GM23338 (cell line): ENCODE measurements around the gene ACVRL1. TPM values are rescaled to one million over a fixed set of nuclear protein-coding genes. Genes with fewer than 3 reads are reported as not detected.

Experiments used
- ATAC-seq: fragments of 200-7000 bp; cut with Tn5 transposase; 3 replicates; pipeline ENCODE4 v1.9.1; 2020
- DNase-seq: peaks from one replicate; pipeline ENCODE4 v3.0.0-alpha.2; 2015; ENCODE audit warnings: low spot score
- H2AFZ ChIP-seq: fragments of 200-600 bp; sonication (generic); 2 replicates; pipeline ENCODE4 v1.8.0; 2016; ENCODE audit warnings: antibody characterized with exemption, mild to moderate bottlenecking, moderate library complexity
- H3F3A ChIP-seq: fragments of 200-600 bp; sonication (generic); replicated peaks from 2 replicates; pipeline ENCODE4 v1.8.0; 2017; ENCODE audit warnings: antibody characterized with exemption, mixed run types, low read depth
- H3K27ac ChIP-seq: fragments of 200-600 bp; sonication (generic); 2 replicates; pipeline ENCODE4 v1.6.1; 2016; ENCODE audit warnings: low read depth
- H3K27me3 ChIP-seq: fragments of 200-600 bp; sonication (generic); 2 replicates; pipeline ENCODE4 v1.8.0; 2016; ENCODE audit warnings: mild to moderate bottlenecking, mixed run types, moderate library complexity; ENCODE audit not compliant: insufficient read depth
- H3K36me3 ChIP-seq: fragments of 200-600 bp; sonication (generic); 2 replicates; pipeline ENCODE4 v1.8.0; 2016; ENCODE audit warnings: mild to moderate bottlenecking; ENCODE audit not compliant: insufficient read depth
- H3K4me1 ChIP-seq: fragments of 200-600 bp; sonication (generic); 2 replicates; pipeline ENCODE4 v1.8.0; 2016; ENCODE audit warnings: mild to moderate bottlenecking, moderate library complexity; ENCODE audit not compliant: insufficient read depth
- H3K4me2 ChIP-seq: fragments of 200-600 bp; sonication (generic); 2 replicates; pipeline ENCODE4 v1.7.1; 2017; ENCODE audit warnings: mixed run types
- H3K4me3 ChIP-seq: fragments of 200-600 bp; sonication (generic); 2 replicates; pipeline ENCODE4 v1.6.1; 2016; ENCODE audit warnings: mixed run types
- H3K79me2 ChIP-seq: fragments of 200-600 bp; sonication (generic); replicated peaks from 2 replicates; pipeline ENCODE4 v1.8.0; 2017; ENCODE audit warnings: mild to moderate bottlenecking; ENCODE audit not compliant: insufficient read depth
- H3K9me2 ChIP-seq: fragments of 200-600 bp; sonication (generic); 2 replicates; pipeline ENCODE4 v1.8.0; 2017; ENCODE audit not compliant: insufficient read depth
- H4K20me1 ChIP-seq: fragments of 200-600 bp; sonication (generic); replicated peaks from 2 replicates; pipeline ENCODE4 v1.8.0; 2017; ENCODE audit warnings: mild to moderate bottlenecking; ENCODE audit not compliant: insufficient read depth
- H3K27ac Mint-ChIP-seq: 2 replicates; pipeline ENCODE4 v1.8.0; 2020; ENCODE audit warnings: inconsistent platforms, mild to moderate bottlenecking, moderate library complexity, mixed read lengths
- H3K27me3 Mint-ChIP-seq: 3 replicates; pipeline ENCODE4 v1.8.0; 2022; ENCODE audit warnings: low read depth, mild to moderate bottlenecking, moderate library complexity, mixed read lengths, inconsistent platforms; ENCODE audit not compliant: insufficient read depth, poor library complexity
- H3K36me3 Mint-ChIP-seq: 3 replicates; pipeline ENCODE4 v1.8.0; 2021; ENCODE audit warnings: low read depth, mild to moderate bottlenecking, inconsistent platforms, moderate library complexity, mixed read lengths
- H3K4me1 Mint-ChIP-seq: 3 replicates; pipeline ENCODE4 v1.8.0; 2020; ENCODE audit warnings: mild to moderate bottlenecking, inconsistent platforms, mixed read lengths
- H3K4me3 Mint-ChIP-seq: 3 replicates; pipeline ENCODE4 v1.8.0; 2021; ENCODE audit warnings: moderate library complexity, mild to moderate bottlenecking, inconsistent platforms, mixed read lengths
- H3K9me3 Mint-ChIP-seq: 3 replicates; pipeline ENCODE4 v1.8.0; 2020; ENCODE audit warnings: moderate library complexity, mild to moderate bottlenecking, inconsistent platforms, mixed read lengths
- JUNB ChIP-seq: IDR thresholded peaks from one replicate; pipeline ENCODE4 v1.6.1; 2016; ENCODE audit warnings: antibody characterized with exemption; ENCODE audit not compliant: unreplicated experiment
- NANOG ChIP-seq: IDR thresholded peaks from 2 replicates; pipeline ENCODE4 v1.6.1; 2016; ENCODE audit warnings: antibody characterized with exemption, borderline replicate concordance
- ZNF114 ChIP-seq: fragments of 250-450 bp; sonication (Bioruptor Pico); IDR thresholded peaks from 2 replicates; pipeline ENCODE4 v1.5.0; 2020; ENCODE audit warnings: mild to moderate bottlenecking, moderate library complexity
- ZNF331 ChIP-seq: fragments of 250-450 bp; sonication (Bioruptor Pico); IDR thresholded peaks from 2 replicates; pipeline ENCODE4 v1.5.0; 2020; ENCODE audit warnings: low read depth, mild to moderate bottlenecking, moderate library complexity
- polyA plus RNA-seq: library from polyadenylated mRNA; unstranded; fragments of >200 nt; fragmentation: Nextera tagmentation; extraction: Ambion mirVana; gene quantifications from 2 replicates; pipeline ENCODE4 v1.2.1, GENCODE V29; 2016
- total RNA-seq: library from RNA; depleted of rRNA; stranded (reverse); fragments of >200 nt; shearing (Covaris generic); gene quantifications from 2 replicates; pipeline ENCODE4 v1.2.3, GENCODE V29; 2014
- TF ChIP-seq, protein P1 (sequence below): fragments of 250-450 bp; sonication (Bioruptor Pico); IDR thresholded peaks from 2 replicates; pipeline ENCODE4 v1.5.0; 2020; ENCODE audit warnings: mild to moderate bottlenecking, moderate library complexity
- TF ChIP-seq, protein P2 (sequence below): IDR thresholded peaks from 2 replicates; pipeline ENCODE4 v1.6.1; 2016; ENCODE audit warnings: antibody characterized with exemption
- TF ChIP-seq, protein P3 (sequence below): IDR thresholded peaks from one replicate; pipeline ENCODE4 v1.6.1; 2018; ENCODE audit warnings: antibody characterized with exemption; ENCODE audit not compliant: unreplicated experiment

Gene ACVRL1
- total and polyA plus RNA-seq, 2 experiments from 2014 or later: 0.28 TPM; not detected in 1

DNA sequence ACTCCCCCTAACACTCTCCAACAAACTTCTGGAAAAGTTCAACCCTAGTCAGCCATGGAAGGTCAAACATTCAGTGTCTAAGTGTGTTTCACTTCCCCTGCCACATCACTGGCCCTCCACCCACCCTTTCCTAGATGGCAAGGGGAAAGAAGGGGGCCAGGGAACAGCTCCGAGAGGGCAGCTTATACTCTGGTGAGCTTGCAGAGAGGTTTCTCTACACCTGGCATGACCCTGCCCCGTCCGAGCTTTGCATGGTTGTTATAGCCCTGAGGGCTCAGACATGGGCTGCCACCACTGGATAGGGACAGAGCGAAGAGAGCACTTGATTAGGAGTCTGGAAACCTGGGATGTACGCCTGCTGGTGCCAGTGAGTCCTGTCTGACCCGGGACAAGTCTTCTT is 4.0 kb downstream of the ACVRL1 start:
- Mint-ChIP-seq H3K4me1 (peaks cover 26% of the 10 kb centered on the region), H3K27me3 (peaks cover 35% of the 10 kb centered on the region), H3K4me3 (no peak overlapping the region), H3K36me3 (no peaks in the 10 kb centered on the region), H3K9me3 (peaks cover 3% of the 10 kb centered on the region; the same call in 1 of the 3 replicates), H3K27ac (no peak overlapping the region)
- H3F3A ChIP-seq: peaks cover 2% of the 10 kb centered on the region
- TF ChIP-seq ZNF114 (CRISPR knock-in tag): no peak
- no peak for TF ChIP-seq ZNF331 (CRISPR knock-in tag)
- TF ChIP-seq, protein P1, sequence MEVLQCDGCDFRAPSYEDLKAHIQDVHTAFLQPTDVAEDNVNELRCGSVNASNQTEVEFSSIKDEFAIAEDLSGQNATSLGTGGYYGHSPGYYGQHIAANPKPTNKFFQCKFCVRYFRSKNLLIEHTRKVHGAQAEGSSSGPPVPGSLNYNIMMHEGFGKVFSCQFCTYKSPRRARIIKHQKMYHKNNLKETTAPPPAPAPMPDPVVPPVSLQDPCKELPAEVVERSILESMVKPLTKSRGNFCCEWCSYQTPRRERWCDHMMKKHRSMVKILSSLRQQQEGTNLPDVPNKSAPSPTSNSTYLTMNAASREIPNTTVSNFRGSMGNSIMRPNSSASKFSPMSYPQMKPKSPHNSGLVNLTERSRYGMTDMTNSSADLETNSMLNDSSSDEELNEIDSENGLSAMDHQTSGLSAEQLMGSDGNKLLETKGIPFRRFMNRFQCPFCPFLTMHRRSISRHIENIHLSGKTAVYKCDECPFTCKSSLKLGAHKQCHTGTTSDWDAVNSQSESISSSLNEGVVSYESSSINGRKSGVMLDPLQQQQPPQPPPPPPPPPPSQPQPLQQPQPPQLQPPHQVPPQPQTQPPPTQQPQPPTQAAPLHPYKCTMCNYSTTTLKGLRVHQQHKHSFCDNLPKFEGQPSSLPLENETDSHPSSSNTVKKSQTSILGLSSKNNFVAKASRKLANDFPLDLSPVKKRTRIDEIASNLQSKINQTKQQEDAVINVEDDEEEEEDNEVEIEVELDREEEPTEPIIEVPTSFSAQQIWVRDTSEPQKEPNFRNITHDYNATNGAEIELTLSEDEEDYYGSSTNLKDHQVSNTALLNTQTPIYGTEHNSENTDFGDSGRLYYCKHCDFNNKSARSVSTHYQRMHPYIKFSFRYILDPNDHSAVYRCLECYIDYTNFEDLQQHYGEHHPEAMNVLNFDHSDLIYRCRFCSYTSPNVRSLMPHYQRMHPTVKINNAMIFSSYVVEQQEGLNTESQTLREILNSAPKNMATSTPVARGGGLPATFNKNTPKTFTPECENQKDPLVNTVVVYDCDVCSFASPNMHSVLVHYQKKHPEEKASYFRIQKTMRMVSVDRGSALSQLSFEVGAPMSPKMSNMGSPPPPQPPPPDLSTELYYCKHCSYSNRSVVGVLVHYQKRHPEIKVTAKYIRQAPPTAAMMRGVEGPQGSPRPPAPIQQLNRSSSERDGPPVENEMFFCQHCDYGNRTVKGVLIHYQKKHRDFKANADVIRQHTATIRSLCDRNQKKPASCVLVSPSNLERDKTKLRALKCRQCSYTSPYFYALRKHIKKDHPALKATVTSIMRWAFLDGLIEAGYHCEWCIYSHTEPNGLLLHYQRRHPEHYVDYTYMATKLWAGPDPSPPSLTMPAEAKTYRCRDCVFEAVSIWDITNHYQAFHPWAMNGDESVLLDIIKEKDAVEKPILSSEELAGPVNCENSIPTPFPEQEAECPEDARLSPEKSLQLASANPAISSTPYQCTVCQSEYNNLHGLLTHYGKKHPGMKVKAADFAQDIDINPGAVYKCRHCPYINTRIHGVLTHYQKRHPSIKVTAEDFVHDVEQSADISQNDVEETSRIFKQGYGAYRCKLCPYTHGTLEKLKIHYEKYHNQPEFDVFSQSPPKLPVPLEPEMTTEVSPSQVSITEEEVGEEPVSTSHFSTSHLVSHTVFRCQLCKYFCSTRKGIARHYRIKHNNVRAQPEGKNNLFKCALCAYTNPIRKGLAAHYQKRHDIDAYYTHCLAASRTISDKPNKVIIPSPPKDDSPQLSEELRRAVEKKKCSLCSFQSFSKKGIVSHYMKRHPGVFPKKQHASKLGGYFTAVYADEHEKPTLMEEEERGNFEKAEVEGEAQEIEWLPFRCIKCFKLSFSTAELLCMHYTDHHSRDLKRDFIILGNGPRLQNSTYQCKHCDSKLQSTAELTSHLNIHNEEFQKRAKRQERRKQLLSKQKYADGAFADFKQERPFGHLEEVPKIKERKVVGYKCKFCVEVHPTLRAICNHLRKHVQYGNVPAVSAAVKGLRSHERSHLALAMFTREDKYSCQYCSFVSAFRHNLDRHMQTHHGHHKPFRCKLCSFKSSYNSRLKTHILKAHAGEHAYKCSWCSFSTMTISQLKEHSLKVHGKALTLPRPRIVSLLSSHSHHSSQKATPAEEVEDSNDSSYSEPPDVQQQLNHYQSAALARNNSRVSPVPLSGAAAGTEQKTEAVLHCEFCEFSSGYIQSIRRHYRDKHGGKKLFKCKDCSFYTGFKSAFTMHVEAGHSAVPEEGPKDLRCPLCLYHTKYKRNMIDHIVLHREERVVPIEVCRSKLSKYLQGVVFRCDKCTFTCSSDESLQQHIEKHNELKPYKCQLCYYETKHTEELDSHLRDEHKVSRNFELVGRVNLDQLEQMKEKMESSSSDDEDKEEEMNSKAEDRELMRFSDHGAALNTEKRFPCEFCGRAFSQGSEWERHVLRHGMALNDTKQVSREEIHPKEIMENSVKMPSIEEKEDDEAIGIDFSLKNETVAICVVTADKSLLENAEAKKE (CRISPR knock-in tag): no peak
- TF ChIP-seq, protein P2, sequence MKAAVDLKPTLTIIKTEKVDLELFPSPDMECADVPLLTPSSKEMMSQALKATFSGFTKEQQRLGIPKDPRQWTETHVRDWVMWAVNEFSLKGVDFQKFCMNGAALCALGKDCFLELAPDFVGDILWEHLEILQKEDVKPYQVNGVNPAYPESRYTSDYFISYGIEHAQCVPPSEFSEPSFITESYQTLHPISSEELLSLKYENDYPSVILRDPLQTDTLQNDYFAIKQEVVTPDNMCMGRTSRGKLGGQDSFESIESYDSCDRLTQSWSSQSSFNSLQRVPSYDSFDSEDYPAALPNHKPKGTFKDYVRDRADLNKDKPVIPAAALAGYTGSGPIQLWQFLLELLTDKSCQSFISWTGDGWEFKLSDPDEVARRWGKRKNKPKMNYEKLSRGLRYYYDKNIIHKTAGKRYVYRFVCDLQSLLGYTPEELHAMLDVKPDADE: no peak
- TF ChIP-seq JUNB: no peak
- no peak for TF ChIP-seq NANOG
- TF ChIP-seq, protein P3, sequence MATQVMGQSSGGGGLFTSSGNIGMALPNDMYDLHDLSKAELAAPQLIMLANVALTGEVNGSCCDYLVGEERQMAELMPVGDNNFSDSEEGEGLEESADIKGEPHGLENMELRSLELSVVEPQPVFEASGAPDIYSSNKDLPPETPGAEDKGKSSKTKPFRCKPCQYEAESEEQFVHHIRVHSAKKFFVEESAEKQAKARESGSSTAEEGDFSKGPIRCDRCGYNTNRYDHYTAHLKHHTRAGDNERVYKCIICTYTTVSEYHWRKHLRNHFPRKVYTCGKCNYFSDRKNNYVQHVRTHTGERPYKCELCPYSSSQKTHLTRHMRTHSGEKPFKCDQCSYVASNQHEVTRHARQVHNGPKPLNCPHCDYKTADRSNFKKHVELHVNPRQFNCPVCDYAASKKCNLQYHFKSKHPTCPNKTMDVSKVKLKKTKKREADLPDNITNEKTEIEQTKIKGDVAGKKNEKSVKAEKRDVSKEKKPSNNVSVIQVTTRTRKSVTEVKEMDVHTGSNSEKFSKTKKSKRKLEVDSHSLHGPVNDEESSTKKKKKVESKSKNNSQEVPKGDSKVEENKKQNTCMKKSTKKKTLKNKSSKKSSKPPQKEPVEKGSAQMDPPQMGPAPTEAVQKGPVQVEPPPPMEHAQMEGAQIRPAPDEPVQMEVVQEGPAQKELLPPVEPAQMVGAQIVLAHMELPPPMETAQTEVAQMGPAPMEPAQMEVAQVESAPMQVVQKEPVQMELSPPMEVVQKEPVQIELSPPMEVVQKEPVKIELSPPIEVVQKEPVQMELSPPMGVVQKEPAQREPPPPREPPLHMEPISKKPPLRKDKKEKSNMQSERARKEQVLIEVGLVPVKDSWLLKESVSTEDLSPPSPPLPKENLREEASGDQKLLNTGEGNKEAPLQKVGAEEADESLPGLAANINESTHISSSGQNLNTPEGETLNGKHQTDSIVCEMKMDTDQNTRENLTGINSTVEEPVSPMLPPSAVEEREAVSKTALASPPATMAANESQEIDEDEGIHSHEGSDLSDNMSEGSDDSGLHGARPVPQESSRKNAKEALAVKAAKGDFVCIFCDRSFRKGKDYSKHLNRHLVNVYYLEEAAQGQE: no peak
- H3K36me3 ChIP-seq: no peaks in the 10 kb centered on the region
- no peak overlapping the region for H3K4me3 ChIP-seq
- peaks cover 45% of the 10 kb centered on the region for H3K27me3 ChIP-seq
- H2AFZ ChIP-seq: no peak overlapping the region
- peaks cover 3% of the 10 kb centered on the region; the same call in 1 of the 2 replicates for H3K4me1 ChIP-seq
- DNase-seq: no peak
- H4K20me1 ChIP-seq: no peaks in the 10 kb centered on the region
- ATAC-seq: no peak
- H3K27ac ChIP-seq: no peak overlapping the region
- no peak overlapping the region for H3K4me2 ChIP-seq
- no peaks in the 10 kb centered on the region for H3K9me2 ChIP-seq
- no peaks in the 10 kb centered on the region for H3K79me2 ChIP-seq
